Liver (tissue), 9 donors: ENCODE results near the gene SKA1. TPM values are rescaled to one million over a fixed set of nuclear protein-coding genes. Genes with fewer than 3 reads are reported as not detected.

Source experiments
- DNase-seq: peaks from one replicate; pipeline ENCODE4 v3.0.0-alpha.2; 2017; ENCODE audit warnings: low spot score
- H3K27ac ChIP-seq, 2 donors: one replicate each; pipeline ENCODE4 v1.7.0; 2013; ENCODE audit warnings: inconsistent platforms in 2 of 2, low read length in 2 of 2, control low read depth in 1 of 2, low read depth in 1 of 2, mild to moderate bottlenecking in 1 of 2
- H3K27me3 ChIP-seq, 4 donors: one replicate each; pipeline versions ENCODE4 v1.6.1 to v1.7.0; 2013; ENCODE audit warnings: low read length in 3 of 4, inconsistent platforms in 1 of 4, mild to moderate bottlenecking in 1 of 4, moderate library complexity in 1 of 4; ENCODE audit not compliant: control insufficient read depth in 4 of 4, insufficient read depth in 4 of 4
- H3K36me3 ChIP-seq, 4 donors: one replicate each; pipeline versions ENCODE4 v1.6.1 to v1.7.0; 2013; ENCODE audit warnings: low read length in 3 of 4, mild to moderate bottlenecking in 3 of 4, low read depth in 1 of 4, moderate library complexity in 1 of 4; ENCODE audit not compliant: control insufficient read depth in 4 of 4, insufficient read depth in 3 of 4
- H3K4me1 ChIP-seq, 4 donors: one replicate each; pipeline versions ENCODE4 v1.6.1 to v1.7.0; 2013; ENCODE audit warnings: low read length in 3 of 4, mild to moderate bottlenecking in 3 of 4, moderate library complexity in 1 of 4; ENCODE audit not compliant: control insufficient read depth in 4 of 4, insufficient read depth in 4 of 4
- H3K4me3 ChIP-seq, 3 donors: one replicate each; pipeline versions ENCODE4 v1.6.1 to v1.7.0; 2013; ENCODE audit warnings: low read length in 3 of 3, control low read depth in 1 of 3, low read depth in 1 of 3, mild to moderate bottlenecking in 1 of 3
- H3K9ac ChIP-seq, 2 donors: one replicate each; pipeline ENCODE4 v1.7.0; 2013; ENCODE audit warnings: low read length in 2 of 2, mild to moderate bottlenecking in 2 of 2, moderate library complexity in 2 of 2, control low read depth in 1 of 2, low read depth in 1 of 2
- H3K9me3 ChIP-seq, 4 donors: one replicate each; pipeline versions ENCODE4 v1.6.1 to v1.7.0; 2013; ENCODE audit warnings: low read length in 3 of 4; ENCODE audit not compliant: control insufficient read depth in 4 of 4
- EGR1 ChIP-seq, 2 donors: IDR thresholded peaks; 2 replicates each; pipeline ENCODE4 v1.6.1; 2016 to 2018; ENCODE audit warnings: antibody characterized with exemption in 2 of 2, low read depth in 2 of 2
- FOXA1 ChIP-seq: IDR thresholded peaks from 2 replicates; pipeline ENCODE4 v1.6.1; 2016; ENCODE audit warnings: antibody characterized with exemption
- FOXA2 ChIP-seq: IDR thresholded peaks from 2 replicates; pipeline ENCODE4 v1.6.1; 2016; ENCODE audit warnings: antibody characterized with exemption
- GABPA ChIP-seq, 2 donors: IDR thresholded peaks in 1 of 2; conservative IDR thresholded peaks in 1 of 2; 2 replicates each; pipeline ENCODE4 v1.6.1; 2016; ENCODE audit warnings: antibody characterized with exemption in 2 of 2, mild to moderate bottlenecking in 1 of 2, moderate library complexity in 1 of 2
- HNF4A ChIP-seq, 2 donors: conservative IDR thresholded peaks; 2 replicates each; pipeline ENCODE4 v1.6.1; 2016; ENCODE audit warnings: antibody characterized with exemption in 2 of 2, mild to moderate bottlenecking in 2 of 2
- HNF4G ChIP-seq: IDR thresholded peaks from 2 replicates; pipeline ENCODE4 v1.6.1; 2016; ENCODE audit warnings: antibody characterized with exemption
- JUND ChIP-seq, 2 donors: IDR thresholded peaks; 2 replicates each; pipeline ENCODE4 v1.6.1; 2016; ENCODE audit warnings: antibody characterized with exemption in 2 of 2
- NR2F2 ChIP-seq: IDR thresholded peaks from 2 replicates; pipeline ENCODE4 v1.6.1; 2016; ENCODE audit warnings: antibody characterized with exemption
- RAD21 ChIP-seq, 2 donors: IDR thresholded peaks; 2 replicates each; pipeline ENCODE4 v1.6.1; 2016; ENCODE audit warnings: antibody characterized with exemption in 2 of 2, mild to moderate bottlenecking in 2 of 2
- RXRA ChIP-seq, 2 donors: IDR thresholded peaks; 2 replicates each; pipeline ENCODE4 v1.6.1; 2017 to 2018; ENCODE audit warnings: antibody characterized with exemption in 2 of 2, mild to moderate bottlenecking in 1 of 2
- SP1 ChIP-seq: IDR thresholded peaks from 2 replicates; pipeline ENCODE4 v1.6.1; 2018; ENCODE audit warnings: antibody characterized with exemption, mild to moderate bottlenecking
- TAF1 ChIP-seq: conservative IDR thresholded peaks from 2 replicates; pipeline ENCODE4 v1.6.1; 2016; ENCODE audit warnings: antibody characterized with exemption, mild to moderate bottlenecking
- YY1 ChIP-seq: IDR thresholded peaks from 2 replicates; pipeline ENCODE4 v1.6.1; 2016; ENCODE audit warnings: antibody characterized with exemption, mild to moderate bottlenecking
- WGBS: extraction: QIAGEN DNeasy Blood & Tissue Kit; methylation state at CpG from one replicate; pipeline ENCODE4 v1.1.7; 2013; 5-methylcytosine and 5-hydroxymethylcytosine counted together
- polyA plus RNA-seq, 2 donors: library from polyadenylated mRNA; stranded (reverse) in 1 of 2; unstranded in 1 of 2; fragments of 200-250 nt in 1 of 2; fragments of >200 nt in 1 of 2; fragmentation: Nextera tagmentation in 1 of 2; extraction: Ambion mirVana in 1 of 2; gene quantifications; one replicate each; pipeline versions ENCODE4 v1.2.1 to v1.2.3, GENCODE V29; 2013 to 2015
- total RNA-seq, 2 donors: library from RNA; depleted of rRNA; stranded (reverse); fragments of >200 nt; gene quantifications; one replicate each; pipeline ENCODE4 v1.2.3, GENCODE V29; 2014
- TF ChIP-seq, protein P1 (sequence below): fragments of 150-350 bp; IDR thresholded peaks from 2 replicates; pipeline ENCODE4 v1.5.1; 2017; ENCODE audit warnings: improper control_type of control experiment, low read depth, low read length; ENCODE audit not compliant: missing input control
- TF ChIP-seq, protein P2 (sequence below): IDR thresholded peaks from 2 replicates; pipeline ENCODE4 v1.6.1; 2016; ENCODE audit warnings: antibody characterized with exemption
- TF ChIP-seq, protein P3 (sequence below): IDR thresholded peaks from 2 replicates; pipeline ENCODE4 v1.6.1; 2016; ENCODE audit warnings: antibody characterized with exemption
- TF ChIP-seq, protein P4 (sequence below): IDR thresholded peaks from 2 replicates; pipeline ENCODE4 v1.6.1; 2016; ENCODE audit warnings: antibody characterized with exemption, mild to moderate bottlenecking
- TF ChIP-seq, protein P5 (sequence below): IDR thresholded peaks from 2 replicates; pipeline ENCODE4 v1.6.1; 2016; ENCODE audit warnings: antibody characterized with exemption
- donor health status: healthy.
- donor health status: healthy.
- donor health status: healthy.
- donor health status: healthy.
- donor health status: healthy.

The SKA1 gene
- total and polyA plus RNA-seq, 4 donors, result 0.08 to 18.7 (median 0.52) TPM

DNA sequence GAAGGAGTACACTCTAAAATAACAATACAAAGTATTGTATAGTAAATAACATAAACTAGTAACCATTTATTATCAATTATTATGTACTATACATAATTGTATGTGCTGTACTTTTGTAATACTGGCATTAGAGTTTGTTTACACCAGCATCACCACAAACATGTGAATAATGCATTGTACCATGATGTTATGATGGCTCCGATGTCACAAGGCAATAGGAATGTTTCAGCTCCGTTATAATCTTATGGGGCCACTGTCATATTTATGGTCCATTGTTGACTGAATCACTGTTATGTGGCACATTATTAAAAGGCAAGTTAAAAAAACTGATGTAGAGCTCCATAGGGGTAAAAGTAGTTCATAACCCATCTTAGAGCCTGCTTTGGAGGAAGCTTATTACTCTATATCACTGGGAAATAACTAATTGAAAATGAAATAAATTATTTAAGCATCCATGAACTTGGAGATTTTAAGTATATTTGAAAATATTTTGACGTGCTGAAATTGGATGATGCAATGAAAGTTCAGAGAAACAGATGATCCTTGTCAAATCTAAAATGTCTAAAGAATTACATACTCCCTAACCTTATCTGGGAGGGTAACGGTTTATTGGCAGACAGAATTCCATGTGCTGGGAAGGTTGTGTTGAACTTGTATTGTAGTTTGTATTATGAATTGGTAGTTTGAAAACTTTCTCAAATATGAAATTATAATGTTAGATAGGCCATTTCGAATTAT, 2.4 kb downstream of the SKA1 start:
- H3K4me3 ChIP-seq, result no peak overlapping the region
- no peaks in the 10 kb centered on the region for H3K27me3 ChIP-seq
- peaks cover 4 to 12% (median 6%) of the 10 kb centered on the region in 4 donors for H3K4me1 ChIP-seq
- no peak overlapping the region for H3K9ac ChIP-seq
- no peak for DNase-seq
- no peaks in the 10 kb centered on the region for H3K36me3 ChIP-seq
- no peak overlapping the region for H3K27ac ChIP-seq
- 74% methylated on average over 5 of the region's 5 CpGs for WGBS
- TF ChIP-seq, protein P1, sequence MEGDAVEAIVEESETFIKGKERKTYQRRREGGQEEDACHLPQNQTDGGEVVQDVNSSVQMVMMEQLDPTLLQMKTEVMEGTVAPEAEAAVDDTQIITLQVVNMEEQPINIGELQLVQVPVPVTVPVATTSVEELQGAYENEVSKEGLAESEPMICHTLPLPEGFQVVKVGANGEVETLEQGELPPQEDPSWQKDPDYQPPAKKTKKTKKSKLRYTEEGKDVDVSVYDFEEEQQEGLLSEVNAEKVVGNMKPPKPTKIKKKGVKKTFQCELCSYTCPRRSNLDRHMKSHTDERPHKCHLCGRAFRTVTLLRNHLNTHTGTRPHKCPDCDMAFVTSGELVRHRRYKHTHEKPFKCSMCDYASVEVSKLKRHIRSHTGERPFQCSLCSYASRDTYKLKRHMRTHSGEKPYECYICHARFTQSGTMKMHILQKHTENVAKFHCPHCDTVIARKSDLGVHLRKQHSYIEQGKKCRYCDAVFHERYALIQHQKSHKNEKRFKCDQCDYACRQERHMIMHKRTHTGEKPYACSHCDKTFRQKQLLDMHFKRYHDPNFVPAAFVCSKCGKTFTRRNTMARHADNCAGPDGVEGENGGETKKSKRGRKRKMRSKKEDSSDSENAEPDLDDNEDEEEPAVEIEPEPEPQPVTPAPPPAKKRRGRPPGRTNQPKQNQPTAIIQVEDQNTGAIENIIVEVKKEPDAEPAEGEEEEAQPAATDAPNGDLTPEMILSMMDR, result no peak
- no peak for TF ChIP-seq HNF4G
- no peak for TF ChIP-seq RAD21 (IDR thresholded peaks at IDR 0.05)
- TF ChIP-seq TAF1, result no peak
- TF ChIP-seq, protein P2, sequence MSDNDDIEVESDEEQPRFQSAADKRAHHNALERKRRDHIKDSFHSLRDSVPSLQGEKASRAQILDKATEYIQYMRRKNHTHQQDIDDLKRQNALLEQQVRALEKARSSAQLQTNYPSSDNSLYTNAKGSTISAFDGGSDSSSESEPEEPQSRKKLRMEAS, result no peak
- TF ChIP-seq JUND (IDR thresholded peaks at IDR 0.05), result no peak
- TF ChIP-seq RXRA (IDR thresholded peaks at IDR 0.05), result no peak
- TF ChIP-seq, protein P3, sequence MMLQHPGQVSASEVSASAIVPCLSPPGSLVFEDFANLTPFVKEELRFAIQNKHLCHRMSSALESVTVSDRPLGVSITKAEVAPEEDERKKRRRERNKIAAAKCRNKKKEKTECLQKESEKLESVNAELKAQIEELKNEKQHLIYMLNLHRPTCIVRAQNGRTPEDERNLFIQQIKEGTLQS, result no peak
- no peak for TF ChIP-seq FOXA2
- TF ChIP-seq HNF4A (conservative IDR thresholded peaks at IDR 0.05), result no peak
- TF ChIP-seq, protein P4, sequence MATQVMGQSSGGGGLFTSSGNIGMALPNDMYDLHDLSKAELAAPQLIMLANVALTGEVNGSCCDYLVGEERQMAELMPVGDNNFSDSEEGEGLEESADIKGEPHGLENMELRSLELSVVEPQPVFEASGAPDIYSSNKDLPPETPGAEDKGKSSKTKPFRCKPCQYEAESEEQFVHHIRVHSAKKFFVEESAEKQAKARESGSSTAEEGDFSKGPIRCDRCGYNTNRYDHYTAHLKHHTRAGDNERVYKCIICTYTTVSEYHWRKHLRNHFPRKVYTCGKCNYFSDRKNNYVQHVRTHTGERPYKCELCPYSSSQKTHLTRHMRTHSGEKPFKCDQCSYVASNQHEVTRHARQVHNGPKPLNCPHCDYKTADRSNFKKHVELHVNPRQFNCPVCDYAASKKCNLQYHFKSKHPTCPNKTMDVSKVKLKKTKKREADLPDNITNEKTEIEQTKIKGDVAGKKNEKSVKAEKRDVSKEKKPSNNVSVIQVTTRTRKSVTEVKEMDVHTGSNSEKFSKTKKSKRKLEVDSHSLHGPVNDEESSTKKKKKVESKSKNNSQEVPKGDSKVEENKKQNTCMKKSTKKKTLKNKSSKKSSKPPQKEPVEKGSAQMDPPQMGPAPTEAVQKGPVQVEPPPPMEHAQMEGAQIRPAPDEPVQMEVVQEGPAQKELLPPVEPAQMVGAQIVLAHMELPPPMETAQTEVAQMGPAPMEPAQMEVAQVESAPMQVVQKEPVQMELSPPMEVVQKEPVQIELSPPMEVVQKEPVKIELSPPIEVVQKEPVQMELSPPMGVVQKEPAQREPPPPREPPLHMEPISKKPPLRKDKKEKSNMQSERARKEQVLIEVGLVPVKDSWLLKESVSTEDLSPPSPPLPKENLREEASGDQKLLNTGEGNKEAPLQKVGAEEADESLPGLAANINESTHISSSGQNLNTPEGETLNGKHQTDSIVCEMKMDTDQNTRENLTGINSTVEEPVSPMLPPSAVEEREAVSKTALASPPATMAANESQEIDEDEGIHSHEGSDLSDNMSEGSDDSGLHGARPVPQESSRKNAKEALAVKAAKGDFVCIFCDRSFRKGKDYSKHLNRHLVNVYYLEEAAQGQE, result no peak
- TF ChIP-seq EGR1 (IDR thresholded peaks at IDR 0.05; ENCODE audit: low read depth in 2 of 2), result no peak
- no peak for TF ChIP-seq GABPA (IDR thresholded peaks at IDR 0.05 in 1 of 2, conservative IDR thresholded peaks at IDR 0.05 in 1 of 2)
- no peak for TF ChIP-seq FOXA1
- TF ChIP-seq SP1, result no peak
- no peak for TF ChIP-seq YY1
- TF ChIP-seq NR2F2, result no peak
- TF ChIP-seq, protein P5, sequence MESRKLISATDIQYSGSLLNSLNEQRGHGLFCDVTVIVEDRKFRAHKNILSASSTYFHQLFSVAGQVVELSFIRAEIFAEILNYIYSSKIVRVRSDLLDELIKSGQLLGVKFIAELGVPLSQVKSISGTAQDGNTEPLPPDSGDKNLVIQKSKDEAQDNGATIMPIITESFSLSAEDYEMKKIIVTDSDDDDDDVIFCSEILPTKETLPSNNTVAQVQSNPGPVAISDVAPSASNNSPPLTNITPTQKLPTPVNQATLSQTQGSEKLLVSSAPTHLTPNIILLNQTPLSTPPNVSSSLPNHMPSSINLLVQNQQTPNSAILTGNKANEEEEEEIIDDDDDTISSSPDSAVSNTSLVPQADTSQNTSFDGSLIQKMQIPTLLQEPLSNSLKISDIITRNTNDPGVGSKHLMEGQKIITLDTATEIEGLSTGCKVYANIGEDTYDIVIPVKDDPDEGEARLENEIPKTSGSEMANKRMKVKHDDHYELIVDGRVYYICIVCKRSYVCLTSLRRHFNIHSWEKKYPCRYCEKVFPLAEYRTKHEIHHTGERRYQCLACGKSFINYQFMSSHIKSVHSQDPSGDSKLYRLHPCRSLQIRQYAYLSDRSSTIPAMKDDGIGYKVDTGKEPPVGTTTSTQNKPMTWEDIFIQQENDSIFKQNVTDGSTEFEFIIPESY, result no peak
- no peaks in the 10 kb centered on the region for H3K9me3 ChIP-seq
